Cardiac muscle cell (in vitro differentiated cells and primary cell): Measurements from ENCODE around the gene NIPAL1. TPM values are rescaled to one million over a fixed set of nuclear protein-coding genes. Genes with fewer than 3 reads are reported as not detected.

Experiments used
- DNase-seq, 2 donors: peaks; one replicate each; pipeline versions ENCODE4 v3.0.0 to v3.0.0-alpha.2; 2010 to 2017; ENCODE audit warnings: low read depth in 1 of 2, low spot score in 1 of 2
- H3K27ac ChIP-seq: fragments of 200-600 bp; sonication (generic); 2 replicates; pipeline ENCODE4 v1.5.1; 2016
- H3K27me3 ChIP-seq: fragments of 200-600 bp; sonication (generic); 2 replicates; pipeline ENCODE4 v1.6.0; 2016; ENCODE audit warnings: control low read depth
- H3K36me3 ChIP-seq: fragments of 200-600 bp; sonication (generic); 2 replicates; pipeline ENCODE4 v1.5.1; 2016; ENCODE audit warnings: control low read depth
- H3K4me1 ChIP-seq: fragments of 200-600 bp; sonication (generic); 2 replicates; pipeline ENCODE4 v1.8.1; 2017; ENCODE audit warnings: low read depth, mild to moderate bottlenecking, mixed run types
- H3K4me3 ChIP-seq: fragments of 200-600 bp; sonication (generic); 2 replicates; pipeline ENCODE4 v1.5.1; 2016; ENCODE audit warnings: mild to moderate bottlenecking
- H3K9me3 ChIP-seq: fragments of 200-600 bp; sonication (generic); 2 replicates; pipeline ENCODE4 v1.5.1; 2017; ENCODE audit warnings: low read depth, mild to moderate bottlenecking, control low read depth
- CTCF ChIP-seq: IDR thresholded peaks from 2 replicates; pipeline ENCODE4 v1.5.1; 2012; ENCODE audit warnings: low read depth, mild to moderate bottlenecking, low read length
- polyA plus RNA-seq: library from polyadenylated mRNA; unstranded; fragments of >200 nt; fragmentation: Nextera tagmentation; extraction: Ambion mirVana; gene quantifications from 2 replicates; pipeline ENCODE4 v1.2.1, GENCODE V29; 2016
- total RNA-seq: library from RNA; depleted of rRNA; stranded (reverse); fragments of >200 nt; gene quantifications from 2 replicates; pipeline ENCODE4 v1.2.3, GENCODE V29; 2016

Gene NIPAL1
- total RNA-seq = 3.6 and 8.5 TPM in 2 replicates
- polyA plus RNA-seq = 2.1 and 5.5 TPM in 2 replicates

DNA sequence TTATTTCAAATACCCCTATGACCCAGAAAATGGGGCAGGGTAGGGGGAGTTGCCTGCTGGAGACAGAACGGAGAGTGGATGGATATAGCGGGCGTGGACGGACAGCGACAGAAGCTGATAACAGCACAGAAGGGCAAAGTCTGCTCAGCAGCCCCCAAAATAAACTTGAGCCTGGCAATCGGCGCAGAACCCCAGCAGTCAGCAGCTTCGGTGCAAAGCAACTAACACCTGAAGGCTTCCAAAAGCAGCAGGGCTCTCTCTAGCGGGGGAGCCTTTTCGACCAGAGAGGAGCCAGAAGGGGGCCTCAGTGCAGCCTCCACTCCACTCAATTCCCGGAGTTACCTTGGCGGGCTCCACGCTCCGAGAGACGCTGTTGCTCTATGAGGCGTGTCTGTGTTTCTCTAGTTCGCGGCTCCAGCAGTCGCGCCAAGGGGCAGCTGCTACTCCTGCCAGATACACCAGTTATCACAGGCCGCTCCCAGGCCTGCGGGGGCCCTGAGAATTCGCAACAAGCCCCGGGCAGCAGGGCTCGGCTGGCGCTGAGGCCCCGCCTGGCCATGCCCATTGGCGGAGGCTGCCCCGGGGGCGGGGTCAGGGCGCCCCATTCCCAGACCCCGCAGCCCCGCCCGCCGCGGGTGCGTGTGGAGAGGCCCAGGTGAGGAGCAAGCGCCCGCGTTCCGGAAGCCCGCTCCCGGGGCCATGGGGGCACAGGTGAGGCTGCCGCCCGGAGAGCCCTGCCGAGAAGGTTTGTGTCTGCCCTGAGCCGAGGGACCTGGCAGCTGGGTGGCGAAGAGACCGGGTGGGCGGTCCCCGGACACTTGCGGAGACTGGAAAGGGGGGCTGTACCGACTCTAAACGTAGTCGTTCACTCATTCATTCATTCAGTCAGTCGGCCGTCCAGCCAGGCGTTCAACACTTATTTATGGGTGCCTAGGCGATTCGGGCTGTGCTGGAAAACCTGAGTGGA, at the start of gene NIPAL1, which contains the start of gene CNGA1:
Gene NIPAL1, plus strand, starts transcription at position 632 of the 967 bp plus-strand sequence. Its CDS starts 68 bp downstream, at position 700.
Gene CNGA1, minus strand, starts transcription at position 541 of the 967 bp plus-strand sequence. CDS start 63,992 bp downstream, outside the sequence.
- Histone ChIP-seq H3K27me3 (peaks cover 7% of the 10 kb centered on the region), H3K9me3 (no peaks in the 10 kb centered on the region), H3K4me1 (no peaks in the 10 kb centered on the region), H3K27ac (peak within 1 kb of the TSS; percentile 79), H3K4me3 (peak within 1 kb of the TSS; percentile 83), H3K36me3 (no peaks in the 10 kb centered on the region)
- DNase-seq = peak; percentile 68 to 91
- TF ChIP-seq CTCF = peak; percentile 65

- H3K4me1 ChIP-seq = no peaks in the 10 kb centered on the region
- H3K27me3 ChIP-seq = no peaks in the 10 kb centered on the region
- H3K27ac ChIP-seq = no peak overlapping the region
- no peaks in the 10 kb centered on the region for H3K9me3 ChIP-seq
- DNase-seq = no peak
- no peak overlapping the region for H3K4me3 ChIP-seq
- TF ChIP-seq CTCF = no peak
- H3K36me3 ChIP-seq = no peaks in the 10 kb centered on the region
Measured at GRCh38 chr4:47968847-47969246, 47.7 kb upstream of the NIPAL1 start.

DNA sequence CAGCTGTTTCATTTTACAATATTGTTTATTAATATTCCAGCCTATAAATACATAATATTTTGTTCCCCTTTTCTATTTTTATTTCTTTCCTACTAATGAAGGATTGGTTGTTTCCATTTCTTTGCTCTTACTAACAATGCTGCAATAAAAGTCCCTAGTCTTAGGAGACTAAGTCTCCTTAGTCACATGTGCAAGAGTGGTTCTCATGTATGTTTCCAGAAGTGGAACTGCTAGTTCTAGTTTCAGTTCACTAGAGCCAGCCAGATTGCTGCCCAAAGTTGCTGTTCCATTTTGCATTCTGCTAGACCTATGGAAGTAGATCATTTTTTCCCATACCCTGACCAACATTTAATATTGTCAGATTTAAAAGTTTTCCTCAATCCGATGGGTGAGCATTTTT, 44.4 kb upstream of the NIPAL1 start:
- no peak for DNase-seq
- H3K4me1 ChIP-seq = no peaks in the 10 kb centered on the region
- H3K36me3 ChIP-seq = no peaks in the 10 kb centered on the region
- no peaks in the 10 kb centered on the region for H3K27me3 ChIP-seq
- no peak overlapping the region for H3K27ac ChIP-seq
- no peaks in the 10 kb centered on the region for H3K9me3 ChIP-seq
- TF ChIP-seq CTCF = no peak
- H3K4me3 ChIP-seq = no peak overlapping the region

- Histone ChIP-seq H3K36me3 (no peaks in the 10 kb centered on the region), H3K27me3 (no peaks in the 10 kb centered on the region), H3K4me1 (no peaks in the 10 kb centered on the region), H3K9me3 (no peaks in the 10 kb centered on the region), H3K27ac (no peak overlapping the region), H3K4me3 (no peak overlapping the region)
- DNase-seq = no peak
- no peak for TF ChIP-seq CTCF
Measured at GRCh38 chr4:47972721-47973120, 43.9 kb upstream of the NIPAL1 start.

DNA sequence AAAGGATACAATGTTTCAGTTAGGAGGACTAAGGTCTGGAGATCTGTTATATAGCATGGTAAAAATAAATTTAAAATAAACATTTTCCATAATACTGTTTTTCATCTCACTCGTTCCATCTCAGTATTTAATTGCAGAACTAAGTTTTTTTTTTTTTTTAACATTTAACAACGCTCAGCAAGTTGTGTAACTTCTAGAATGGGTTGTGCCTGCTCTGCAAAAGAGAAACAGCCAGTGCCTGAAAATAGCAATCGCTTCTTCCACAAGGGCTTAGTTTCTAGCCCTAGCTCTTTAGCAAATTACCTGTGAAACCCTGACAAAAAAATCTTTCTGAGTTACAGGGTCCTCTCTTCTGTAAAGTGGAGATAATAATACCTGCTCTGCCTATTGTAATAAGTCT, 42.0 kb upstream of the NIPAL1 start:
- H3K36me3 ChIP-seq = no peaks in the 10 kb centered on the region

More for the DNA sequence above, 42.0 kb upstream of the NIPAL1 start:
- DNase-seq = no peak
- Histone ChIP-seq H3K4me3 (no peak overlapping the region), H3K27me3 (no peaks in the 10 kb centered on the region), H3K27ac (no peak overlapping the region), H3K4me1 (no peaks in the 10 kb centered on the region), H3K9me3 (no peaks in the 10 kb centered on the region)
- TF ChIP-seq CTCF = no peak
